MM.1S (cell line): Measurements from ENCODE around the gene NPC2.

ENCODE experiments used
- EZH2 ChIP-seq: fragments of 300-600 bp; sonication (generic); optimal IDR thresholded peaks from 2 replicates; pipeline ENCODE3; 2017; ENCODE audit warnings: low read depth, mild to moderate bottlenecking, antibody characterized with exemption, low read length, mixed read lengths
- TF ChIP-seq, protein P1 (sequence below): fragments of 300-600 bp; sonication (generic); IDR thresholded peaks from 2 replicates; pipeline ENCODE4 v1.5.1; 2016; ENCODE audit warnings: antibody characterized with exemption, low read length, mixed read lengths

DNA sequence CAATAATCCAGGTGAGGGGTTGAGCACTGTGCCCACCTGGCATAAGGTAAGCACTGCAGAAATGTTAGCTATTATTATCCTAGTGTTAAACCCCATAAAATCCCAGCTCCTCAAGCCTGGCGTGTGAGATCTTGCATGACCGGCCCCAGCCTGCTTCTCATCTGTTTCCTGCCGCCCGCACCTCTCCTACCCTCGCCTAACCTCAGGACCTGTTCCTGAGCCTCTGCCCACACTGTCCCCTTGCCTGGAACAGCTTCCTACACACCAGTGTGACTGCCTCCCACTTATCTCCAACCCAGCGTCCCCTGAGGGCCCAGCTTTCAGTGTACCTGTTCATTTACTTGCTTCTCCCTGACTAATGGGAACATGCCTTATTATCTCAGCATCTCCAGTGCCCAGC lies 25.1 kb upstream of the NPC2 start:
- TF ChIP-seq, protein P1, sequence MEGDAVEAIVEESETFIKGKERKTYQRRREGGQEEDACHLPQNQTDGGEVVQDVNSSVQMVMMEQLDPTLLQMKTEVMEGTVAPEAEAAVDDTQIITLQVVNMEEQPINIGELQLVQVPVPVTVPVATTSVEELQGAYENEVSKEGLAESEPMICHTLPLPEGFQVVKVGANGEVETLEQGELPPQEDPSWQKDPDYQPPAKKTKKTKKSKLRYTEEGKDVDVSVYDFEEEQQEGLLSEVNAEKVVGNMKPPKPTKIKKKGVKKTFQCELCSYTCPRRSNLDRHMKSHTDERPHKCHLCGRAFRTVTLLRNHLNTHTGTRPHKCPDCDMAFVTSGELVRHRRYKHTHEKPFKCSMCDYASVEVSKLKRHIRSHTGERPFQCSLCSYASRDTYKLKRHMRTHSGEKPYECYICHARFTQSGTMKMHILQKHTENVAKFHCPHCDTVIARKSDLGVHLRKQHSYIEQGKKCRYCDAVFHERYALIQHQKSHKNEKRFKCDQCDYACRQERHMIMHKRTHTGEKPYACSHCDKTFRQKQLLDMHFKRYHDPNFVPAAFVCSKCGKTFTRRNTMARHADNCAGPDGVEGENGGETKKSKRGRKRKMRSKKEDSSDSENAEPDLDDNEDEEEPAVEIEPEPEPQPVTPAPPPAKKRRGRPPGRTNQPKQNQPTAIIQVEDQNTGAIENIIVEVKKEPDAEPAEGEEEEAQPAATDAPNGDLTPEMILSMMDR: no peak
- no peak for TF ChIP-seq EZH2
